HL-60 (cell line): Measurements from ENCODE around the gene CREB5.

Experiments
- POLR2AphosphoS5 ChIP-seq: IDR thresholded peaks from 2 replicates; pipeline ENCODE4 v1.6.1; 2012; ENCODE audit warnings: low read depth
- TF ChIP-seq, protein P1 (sequence below): IDR thresholded peaks from one replicate; pipeline ENCODE4 v1.5.1; 2011; ENCODE audit warnings: low read length, control low read depth, inconsistent platforms; ENCODE audit not compliant: insufficient read depth

DNA sequence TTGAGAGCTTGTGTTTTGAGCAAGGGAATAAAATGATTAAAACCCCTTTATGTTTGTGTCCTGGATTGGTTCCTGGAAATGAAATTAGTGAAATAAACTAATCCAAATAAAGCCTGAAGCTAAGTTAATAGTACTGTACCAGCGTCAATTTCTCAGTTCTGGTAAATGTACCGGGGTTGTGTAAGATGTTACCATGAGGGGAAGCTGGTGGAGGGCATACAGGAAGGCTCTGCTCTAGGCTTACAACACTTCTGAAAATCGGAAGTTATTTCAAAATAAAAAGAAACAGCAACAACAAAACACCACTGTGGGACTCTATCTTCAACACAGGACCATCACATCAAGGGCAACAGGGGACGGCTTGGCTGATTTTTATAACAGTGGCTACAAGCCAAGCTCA is 257.0 kb downstream of the CREB5 start:
- TF ChIP-seq, protein P1, sequence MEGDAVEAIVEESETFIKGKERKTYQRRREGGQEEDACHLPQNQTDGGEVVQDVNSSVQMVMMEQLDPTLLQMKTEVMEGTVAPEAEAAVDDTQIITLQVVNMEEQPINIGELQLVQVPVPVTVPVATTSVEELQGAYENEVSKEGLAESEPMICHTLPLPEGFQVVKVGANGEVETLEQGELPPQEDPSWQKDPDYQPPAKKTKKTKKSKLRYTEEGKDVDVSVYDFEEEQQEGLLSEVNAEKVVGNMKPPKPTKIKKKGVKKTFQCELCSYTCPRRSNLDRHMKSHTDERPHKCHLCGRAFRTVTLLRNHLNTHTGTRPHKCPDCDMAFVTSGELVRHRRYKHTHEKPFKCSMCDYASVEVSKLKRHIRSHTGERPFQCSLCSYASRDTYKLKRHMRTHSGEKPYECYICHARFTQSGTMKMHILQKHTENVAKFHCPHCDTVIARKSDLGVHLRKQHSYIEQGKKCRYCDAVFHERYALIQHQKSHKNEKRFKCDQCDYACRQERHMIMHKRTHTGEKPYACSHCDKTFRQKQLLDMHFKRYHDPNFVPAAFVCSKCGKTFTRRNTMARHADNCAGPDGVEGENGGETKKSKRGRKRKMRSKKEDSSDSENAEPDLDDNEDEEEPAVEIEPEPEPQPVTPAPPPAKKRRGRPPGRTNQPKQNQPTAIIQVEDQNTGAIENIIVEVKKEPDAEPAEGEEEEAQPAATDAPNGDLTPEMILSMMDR: no peak
- TF ChIP-seq POLR2AphosphoS5: no peak
